ENCODE results near the gene DPH3.

DPH3 gene

DNA sequence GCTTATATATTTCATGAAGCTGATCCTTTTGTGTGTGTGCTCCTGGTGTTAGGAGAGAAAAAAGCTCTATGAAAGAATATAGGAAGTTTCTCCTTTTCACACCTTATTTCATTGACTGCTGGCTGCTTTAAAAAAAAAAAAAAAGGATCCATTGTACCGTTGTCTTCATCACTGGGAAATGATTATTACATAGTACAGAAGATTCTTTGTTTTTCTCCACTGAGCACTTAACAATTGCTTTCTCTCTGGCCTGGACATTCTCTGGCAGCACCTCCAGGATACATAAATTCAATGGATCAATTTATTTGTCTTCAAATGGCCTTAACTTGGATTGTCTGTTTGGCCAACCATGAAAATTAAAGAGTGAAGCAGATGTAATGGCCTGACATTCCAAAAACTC lies 37.2 kb downstream of the DPH3 start:
- DNase-seq: no peak

DNA sequence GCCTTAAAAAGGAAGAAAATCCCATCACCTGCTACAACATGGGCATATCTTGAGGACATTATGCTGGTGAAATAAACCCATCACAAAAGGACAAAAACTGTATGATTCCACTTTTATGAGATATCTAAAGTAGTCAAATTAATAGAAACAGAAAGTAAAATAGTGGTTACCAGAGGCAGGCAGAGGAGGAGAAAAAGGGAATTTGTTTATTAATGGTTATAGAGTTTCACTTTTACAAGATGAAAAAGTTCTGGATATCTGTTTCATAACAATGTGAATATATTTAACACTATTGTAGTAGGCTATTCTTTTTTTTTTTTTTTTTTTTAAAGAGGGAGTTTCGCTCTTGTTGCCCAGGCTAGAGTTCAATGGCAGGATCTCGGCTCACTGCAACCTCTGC lies 40.4 kb downstream of the DPH3 start:
- no peak for DNase-seq

DNA sequence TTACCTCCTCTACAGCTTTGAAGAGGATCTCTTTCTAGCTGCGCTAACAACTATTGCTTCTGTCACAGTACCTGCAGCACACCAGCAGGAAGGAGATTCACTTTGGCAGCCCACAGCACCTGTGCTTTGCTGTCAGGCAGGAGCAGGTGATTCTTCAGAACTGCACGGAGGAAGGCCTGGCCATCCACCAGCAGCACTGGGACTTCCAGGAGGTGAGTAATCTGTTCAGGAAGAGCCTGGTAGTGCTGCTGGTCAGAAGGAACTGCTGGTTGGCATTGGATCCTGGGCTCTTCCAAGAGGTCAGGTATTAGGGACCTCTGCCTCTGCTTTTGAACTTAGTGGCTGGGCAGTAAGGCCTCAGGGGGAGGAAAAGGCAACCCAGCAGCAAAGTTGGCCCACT lies 42.2 kb downstream of the DPH3 start:
- no peak for DNase-seq

GRCh38 chr3:16221990-16222389 lies 42.8 kb downstream of the DPH3 start:
- DNase-seq: no peak

DNA sequence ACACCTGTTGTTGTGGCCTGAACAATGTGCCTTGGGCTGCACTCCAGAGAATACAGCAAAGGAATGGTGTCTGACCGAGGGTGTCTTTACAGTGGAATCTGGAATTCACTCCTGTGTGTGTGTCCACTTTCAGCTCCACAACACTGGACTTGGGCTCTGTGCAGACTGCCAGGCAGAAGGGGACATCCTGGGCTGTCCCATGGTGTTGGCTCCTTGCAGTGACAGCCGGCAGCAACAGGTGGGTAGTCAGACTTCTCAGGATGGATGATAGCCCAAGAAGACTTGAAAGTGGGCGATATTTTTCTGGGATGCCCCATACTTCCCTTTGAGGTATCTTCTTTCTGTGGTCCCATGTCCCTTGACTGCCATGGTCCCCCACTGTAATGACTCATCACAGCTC lies 45.0 kb downstream of the DPH3 start:
- DNase-seq: no peak

DNA sequence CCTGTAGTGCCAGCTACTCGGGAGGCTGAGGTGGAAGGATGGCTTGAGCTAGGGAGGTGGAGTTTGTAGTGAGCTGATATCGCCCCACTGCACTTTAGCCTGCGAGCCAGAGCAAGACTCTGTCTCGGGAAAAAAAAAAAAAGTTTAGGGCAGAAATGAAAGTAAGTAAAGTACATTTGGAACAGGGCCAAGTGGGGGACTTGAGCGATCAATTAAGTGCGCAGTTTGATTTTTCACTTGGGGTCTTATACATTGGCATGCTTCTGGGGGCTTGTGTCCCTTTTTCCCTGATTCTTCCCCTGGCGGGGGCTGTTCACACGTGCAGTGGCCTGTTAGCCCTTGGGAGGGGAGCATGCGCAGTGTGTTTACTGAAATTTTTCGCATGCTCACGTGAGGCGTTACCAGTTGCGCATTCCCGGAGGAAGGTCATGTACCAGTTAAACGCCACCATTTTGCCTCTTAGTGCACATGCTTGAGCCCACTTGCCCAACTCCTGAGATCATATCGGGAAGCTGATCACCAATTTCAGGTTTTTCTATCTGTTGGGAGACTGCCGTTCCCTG lies 48.3 kb downstream of the DPH3 start:
- DNase-seq: no peak

GRCh38 chr3:16214366-16214765 lies 50.4 kb downstream of the DPH3 start:
- no peak for DNase-seq

- no peak for DNase-seq
Observed at GRCh38 chr3:16211176-16211904, 53.4 kb downstream of the DPH3 start.
